ENCODE results near the gene GFPT1. TPM values are rescaled to one million over a fixed set of nuclear protein-coding genes. Genes with fewer than 3 reads are reported as not detected.

The GFPT1 gene
- total and polyA plus RNA-seq, 9 of the 15 experiments (the other 6 are each of a cell fraction or from before 2014, with no cell fraction given) = 6.6 to 38.3 (median 15.9) TPM

DNA sequence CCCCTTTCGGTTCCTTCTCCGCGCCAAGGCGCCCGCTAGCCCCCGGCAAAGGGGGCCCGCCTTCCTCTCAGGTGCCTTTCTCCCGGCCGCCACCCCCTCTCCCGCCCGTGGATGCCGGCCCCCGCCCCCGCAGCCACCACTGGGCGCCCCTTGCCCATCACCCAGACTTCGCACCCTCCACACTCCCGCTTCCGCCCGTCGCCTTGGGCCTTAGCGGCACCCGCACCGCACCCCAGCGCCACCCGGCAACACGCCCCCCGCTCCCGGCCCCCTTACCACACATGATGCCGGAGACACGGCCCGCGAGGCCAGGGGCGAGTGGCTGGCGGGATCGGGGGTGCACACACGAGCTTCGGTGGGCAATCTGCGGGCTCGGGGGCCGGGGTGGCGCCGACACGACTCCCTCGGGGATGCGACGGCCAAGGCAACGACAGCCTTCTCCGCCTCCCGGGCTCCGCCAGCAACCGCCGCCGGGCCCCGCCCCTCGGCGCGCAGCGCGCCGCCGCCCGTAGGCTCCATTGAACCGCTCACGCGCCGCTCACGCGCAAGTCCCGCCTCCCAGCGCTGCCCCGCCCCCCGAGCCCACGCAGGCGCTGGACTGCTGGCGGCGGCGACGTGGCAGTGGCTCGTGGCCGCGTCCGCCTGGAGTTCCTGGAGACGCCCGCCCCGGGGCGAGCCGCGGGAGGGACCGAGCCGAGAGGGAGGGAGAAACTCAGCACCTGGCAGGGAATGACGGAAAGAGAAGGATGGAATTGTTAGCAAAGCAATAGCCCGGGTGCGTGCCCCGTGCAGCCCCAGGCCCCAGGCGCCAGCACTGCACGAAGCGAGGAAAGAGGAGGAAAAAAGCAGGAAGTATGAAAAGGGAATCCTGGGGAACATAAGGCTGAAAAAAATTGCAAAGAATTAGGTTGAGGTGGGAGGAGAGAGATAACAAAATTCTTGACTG lies at the start of gene GFPT1 (continued):
- TF ChIP-seq CGGBP1 (CRISPR knock-in tag; IDR thresholded peaks at IDR 0.05) = no peak
- no peak for TF ChIP-seq TOE1 (IDR thresholded peaks at IDR 0.05; ENCODE audit: borderline replicate concordance)
- no peak for TF ChIP-seq TOE1 (CRISPR knock-in tag; IDR thresholded peaks at IDR 0.05; ENCODE audit: borderline replicate concordance, low read depth)
- TF ChIP-seq RFX5 (IDR thresholded peaks at IDR 0.05; ENCODE audit: low read depth, low read length) = no peak
- TF ChIP-seq, protein P1, sequence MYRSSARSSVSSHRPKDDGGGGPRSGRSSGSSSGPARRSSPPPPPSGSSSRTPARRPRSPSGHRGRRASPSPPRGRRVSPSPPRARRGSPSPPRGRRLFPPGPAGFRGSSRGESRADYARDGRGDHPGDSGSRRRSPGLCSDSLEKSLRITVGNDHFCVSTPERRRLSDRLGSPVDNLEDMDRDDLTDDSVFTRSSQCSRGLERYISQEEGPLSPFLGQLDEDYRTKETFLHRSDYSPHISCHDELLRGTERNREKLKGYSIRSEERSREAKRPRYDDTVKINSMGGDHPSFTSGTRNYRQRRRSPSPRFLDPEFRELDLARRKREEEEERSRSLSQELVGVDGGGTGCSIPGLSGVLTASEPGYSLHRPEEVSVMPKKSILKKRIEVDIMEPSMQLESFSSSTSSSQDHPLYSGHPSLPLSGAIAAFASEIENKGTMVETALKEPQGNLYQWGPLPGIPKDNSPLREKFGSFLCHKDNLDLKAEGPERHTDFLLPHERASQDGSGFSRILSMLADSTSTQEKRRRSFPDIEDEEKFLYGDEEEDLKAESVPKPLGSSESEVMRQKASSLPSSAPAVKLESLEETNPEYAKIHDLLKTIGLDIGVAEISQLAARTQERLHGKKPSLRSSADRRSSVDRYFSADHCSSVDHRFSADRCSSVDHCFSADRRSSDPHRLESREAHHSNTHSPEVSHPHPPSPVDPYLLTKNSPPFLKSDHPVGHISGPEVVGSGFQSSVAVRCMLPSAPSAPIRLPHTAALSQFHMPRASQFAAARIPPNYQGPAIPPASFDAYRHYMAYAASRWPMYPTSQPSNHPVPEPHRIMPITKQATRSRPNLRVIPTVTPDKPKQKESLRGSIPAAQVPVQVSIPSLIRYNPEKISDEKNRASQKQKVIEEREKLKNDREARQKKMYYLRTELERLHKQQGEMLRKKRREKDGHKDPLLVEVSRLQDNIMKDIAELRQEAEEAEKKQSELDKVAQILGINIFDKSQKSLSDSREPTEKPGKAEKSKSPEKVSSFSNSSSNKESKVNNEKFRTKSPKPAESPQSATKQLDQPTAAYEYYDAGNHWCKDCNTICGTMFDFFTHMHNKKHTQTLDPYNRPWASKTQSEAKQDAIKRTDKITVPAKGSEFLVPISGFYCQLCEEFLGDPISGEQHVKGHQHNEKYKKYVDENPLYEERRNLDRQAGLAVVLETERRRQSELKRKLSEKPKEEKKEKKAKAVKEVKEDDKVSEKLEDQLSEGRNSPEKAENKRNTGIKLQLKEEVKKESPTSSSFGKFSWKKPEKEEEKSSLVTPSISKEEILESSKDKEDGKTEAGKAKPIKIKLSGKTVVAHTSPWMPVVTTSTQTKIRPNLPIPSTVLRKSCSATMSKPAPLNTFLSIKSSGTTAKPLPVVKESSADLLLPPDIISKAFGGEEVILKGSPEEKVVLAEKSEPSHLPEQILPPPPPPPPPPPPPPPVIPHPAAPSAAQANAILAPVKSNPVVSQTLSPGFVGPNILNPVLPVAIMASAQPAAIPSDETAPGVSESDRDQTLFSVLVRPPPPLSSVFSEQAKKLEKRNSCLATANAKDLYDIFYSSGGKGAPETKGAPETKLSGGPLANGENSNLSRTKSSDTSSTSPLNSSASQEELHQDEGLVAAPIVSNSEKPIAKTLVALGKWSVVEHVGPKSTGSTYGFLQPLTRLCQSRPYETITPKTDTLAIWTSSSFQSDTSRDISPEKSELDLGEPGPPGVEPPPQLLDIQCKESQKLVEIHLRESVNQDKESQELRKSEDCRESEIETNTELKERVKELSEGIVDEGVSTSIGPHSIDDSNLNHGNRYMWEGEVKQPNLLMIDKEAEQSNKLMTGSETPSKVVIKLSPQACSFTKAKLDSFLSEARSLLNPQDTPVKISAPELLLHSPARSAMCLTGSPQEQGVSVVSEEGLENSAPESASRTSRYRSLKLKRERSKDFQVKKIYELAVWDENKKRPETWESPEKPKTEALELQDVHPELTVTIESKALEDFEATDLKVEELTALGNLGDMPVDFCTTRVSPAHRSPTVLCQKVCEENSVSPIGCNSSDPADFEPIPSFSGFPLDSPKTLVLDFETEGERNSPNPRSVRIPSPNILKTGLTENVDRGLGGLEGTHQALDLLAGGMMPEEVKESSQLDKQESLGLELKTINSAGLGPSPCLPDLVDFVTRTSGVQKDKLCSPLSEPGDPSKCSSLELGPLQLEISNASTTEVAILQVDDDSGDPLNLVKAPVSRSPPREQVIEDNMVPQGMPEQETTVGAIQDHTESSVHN (IDR thresholded peaks at IDR 0.05; ENCODE audit: borderline replicate concordance in 1 of 2, low read depth in 1 of 2) = no peak
- no peak for TF ChIP-seq NCOA6 (IDR thresholded peaks at IDR 0.05)
- no peak for TF ChIP-seq SRSF7 (optimal IDR thresholded peaks at IDR 0.05; ENCODE audit: low read depth, low read length)
- no peak for TF ChIP-seq U2AF2 (optimal IDR thresholded peaks at IDR 0.05; ENCODE audit: low read depth, low read length)
- TF ChIP-seq SP1 (CRISPR knock-in tag; IDR thresholded peaks at IDR 0.05) = no peak; the same call in 1 of the 2 replicates
- peak; percentile 94 for TF ChIP-seq POLR2A (conservative IDR thresholded peaks at IDR 0.05)
- no peak for TF ChIP-seq KHSRP (IDR thresholded peaks at IDR 0.05)
- TF ChIP-seq, protein P2, sequence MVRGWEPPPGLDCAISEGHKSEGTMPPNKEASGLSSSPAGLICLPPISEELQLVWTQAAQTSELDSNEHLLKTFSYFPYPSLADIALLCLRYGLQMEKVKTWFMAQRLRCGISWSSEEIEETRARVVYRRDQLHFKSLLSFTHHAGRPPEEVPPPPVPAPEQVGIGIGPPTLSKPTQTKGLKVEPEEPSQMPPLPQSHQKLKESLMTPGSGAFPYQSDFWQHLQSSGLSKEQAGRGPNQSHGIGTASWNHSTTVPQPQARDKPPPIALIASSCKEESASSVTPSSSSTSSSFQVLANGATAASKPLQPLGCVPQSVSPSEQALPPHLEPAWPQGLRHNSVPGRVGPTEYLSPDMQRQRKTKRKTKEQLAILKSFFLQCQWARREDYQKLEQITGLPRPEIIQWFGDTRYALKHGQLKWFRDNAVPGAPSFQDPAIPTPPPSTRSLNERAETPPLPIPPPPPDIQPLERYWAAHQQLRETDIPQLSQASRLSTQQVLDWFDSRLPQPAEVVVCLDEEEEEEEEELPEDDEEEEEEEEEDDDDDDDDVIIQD (CRISPR knock-in tag; IDR thresholded peaks at IDR 0.05) = no peak
- TF ChIP-seq, protein P3, sequence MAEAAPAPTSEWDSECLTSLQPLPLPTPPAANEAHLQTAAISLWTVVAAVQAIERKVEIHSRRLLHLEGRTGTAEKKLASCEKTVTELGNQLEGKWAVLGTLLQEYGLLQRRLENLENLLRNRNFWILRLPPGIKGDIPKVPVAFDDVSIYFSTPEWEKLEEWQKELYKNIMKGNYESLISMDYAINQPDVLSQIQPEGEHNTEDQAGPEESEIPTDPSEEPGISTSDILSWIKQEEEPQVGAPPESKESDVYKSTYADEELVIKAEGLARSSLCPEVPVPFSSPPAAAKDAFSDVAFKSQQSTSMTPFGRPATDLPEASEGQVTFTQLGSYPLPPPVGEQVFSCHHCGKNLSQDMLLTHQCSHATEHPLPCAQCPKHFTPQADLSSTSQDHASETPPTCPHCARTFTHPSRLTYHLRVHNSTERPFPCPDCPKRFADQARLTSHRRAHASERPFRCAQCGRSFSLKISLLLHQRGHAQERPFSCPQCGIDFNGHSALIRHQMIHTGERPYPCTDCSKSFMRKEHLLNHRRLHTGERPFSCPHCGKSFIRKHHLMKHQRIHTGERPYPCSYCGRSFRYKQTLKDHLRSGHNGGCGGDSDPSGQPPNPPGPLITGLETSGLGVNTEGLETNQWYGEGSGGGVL (CRISPR knock-in tag; IDR thresholded peaks at IDR 0.05) = no peak
